HL-60 (cell line): ENCODE measurements around the gene TMEM95.

ENCODE experiments used
- DNase-seq, 2 experiments: peaks; one replicate each; pipeline ENCODE4 v3.0.0-alpha.2; 2010 to 2020; ENCODE audit warnings: low read depth in 1 of 2, low spot score in 1 of 2
- H3K27ac ChIP-seq: fragments of 250-450 bp; sonication (Bioruptor Pico); replicated peaks from 2 replicates; pipeline ENCODE4 v1.5.1; 2020; ENCODE audit warnings: mild to moderate bottlenecking, moderate library complexity
- H3K27me3 ChIP-seq: fragments of 250-450 bp; sonication (Bioruptor Pico); 2 replicates; pipeline ENCODE4 v1.5.1; 2021; ENCODE audit warnings: mild to moderate bottlenecking, moderate library complexity; ENCODE audit not compliant: insufficient read depth, poor library complexity, severe bottlenecking
- H3K4me3 ChIP-seq: replicated peaks from 2 replicates; pipeline ENCODE4 v1.5.1; 2011; ENCODE audit warnings: mild to moderate bottlenecking, control low read depth, low read length; ENCODE audit not compliant: insufficient read depth
- CTCF ChIP-seq: IDR thresholded peaks from one replicate; pipeline ENCODE4 v1.5.1; 2011; ENCODE audit warnings: low read length, control low read depth, inconsistent platforms; ENCODE audit not compliant: insufficient read depth
- GABPA ChIP-seq: IDR thresholded peaks from 2 replicates; pipeline ENCODE4 v1.6.1; 2012; ENCODE audit warnings: low read depth
- POLR2AphosphoS5 ChIP-seq: IDR thresholded peaks from 2 replicates; pipeline ENCODE4 v1.6.1; 2012; ENCODE audit warnings: low read depth
- REST ChIP-seq: IDR thresholded peaks from 2 replicates; pipeline ENCODE4 v1.6.1; 2012; ENCODE audit warnings: low read depth; ENCODE audit not compliant: insufficient replicate concordance
- SPI1 ChIP-seq: IDR thresholded peaks from 2 replicates; pipeline ENCODE4 v1.6.1; 2012; ENCODE audit warnings: low read depth, mild to moderate bottlenecking, borderline replicate concordance

TMEM95 gene

GRCh38 chr17:7352910-7353635 lies 1.9 kb upstream of the TMEM95 start:
- Histone ChIP-seq H3K27me3 (no peaks in the 10 kb centered on the region), H3K4me3 (no peak overlapping the region), H3K27ac (no peak overlapping the region)
- TF ChIP-seq POLR2AphosphoS5 (no peak), GABPA (no peak), SPI1 (no peak), REST (no peak), CTCF (no peak)
- DNase-seq, result no peak

- no peak for DNase-seq
- no peak overlapping the region for H3K4me3 ChIP-seq
- no peaks in the 10 kb centered on the region for H3K27me3 ChIP-seq
- H3K27ac ChIP-seq, result no peak overlapping the region
- TF ChIP-seq CTCF, result no peak
- TF ChIP-seq SPI1, result no peak
- no peak for TF ChIP-seq GABPA
- TF ChIP-seq POLR2AphosphoS5, result no peak
- TF ChIP-seq REST, result no peak
These were observed 603 bp upstream of the TMEM95 start for GRCh38 chr17:7354262-7354843.

GRCh38 chr17:7355573-7355972 lies 617 bp downstream of the TMEM95 start:
- H3K27ac ChIP-seq, result no peak overlapping the region
- TF ChIP-seq SPI1 (no peak), POLR2AphosphoS5 (no peak), GABPA (no peak), REST (no peak), CTCF (no peak)
- no peak for DNase-seq
- H3K27me3 ChIP-seq, result no peaks in the 10 kb centered on the region
- H3K4me3 ChIP-seq, result no peak overlapping the region
